ENCODE results near the gene TNC.

- no peak for TF ChIP-seq CTCF (IDR thresholded peaks at IDR 0.05)
- TF ChIP-seq USF2 (IDR thresholded peaks at IDR 0.05; ENCODE audit: borderline replicate concordance, low read depth, low read length): no peak
- TF ChIP-seq SIN3A (IDR thresholded peaks at IDR 0.05; ENCODE audit: borderline replicate concordance, low read depth, low read length): no peak
- TF ChIP-seq TCF12 (IDR thresholded peaks at IDR 0.05): no peak
- TF ChIP-seq RFX5 (IDR thresholded peaks at IDR 0.05; ENCODE audit: low read length): no peak
- no peak for TF ChIP-seq REST (IDR thresholded peaks at IDR 0.05; ENCODE audit: low read depth, low read length)
- TF ChIP-seq PBX3 (IDR thresholded peaks at IDR 0.05): no peak
- TF ChIP-seq NRF1 (IDR thresholded peaks at IDR 0.05; ENCODE audit: low read depth, low read length): no peak
Measured at GRCh38 chr9:115016344-115016743, 101.6 kb downstream of the TNC start.

Measured in SK-N-SH (cell line).